Measurements from ENCODE around the gene BCAS3.

BCAS3 gene

GRCh38 chr17:61405686-61406536, 728.3 kb downstream of the BCAS3 start:
- TF ChIP-seq EP300 (IDR thresholded peaks at IDR 0.05; ENCODE audit: borderline replicate concordance) (no peak), USF1 (IDR thresholded peaks at IDR 0.05) (no peak), EGR1 (IDR thresholded peaks at IDR 0.05) (no peak), TAF1 (IDR thresholded peaks at IDR 0.05; ENCODE audit: low read depth) (no peak), CEBPB (IDR thresholded peaks at IDR 0.05) (no peak), TEAD4 (IDR thresholded peaks at IDR 0.05) (no peak), ZBTB7A (IDR thresholded peaks at IDR 0.05; ENCODE audit: low read depth) (no peak), REST (IDR thresholded peaks at IDR 0.05; ENCODE audit: low read depth) (no peak), NFIC (IDR thresholded peaks at IDR 0.05) (no peak), YY1 (IDR thresholded peaks at IDR 0.05; ENCODE audit: low read depth) (no peak), TCF12 (IDR thresholded peaks at IDR 0.05; ENCODE audit: low read depth) (no peak), CREB1 (IDR thresholded peaks at IDR 0.05; ENCODE audit: low read depth) (no peak), RAD21 (IDR thresholded peaks at IDR 0.05; ENCODE audit: low read depth) (no peak), MAX (IDR thresholded peaks at IDR 0.05) (no peak), FOXM1 (IDR thresholded peaks at IDR 0.05; ENCODE audit: borderline replicate concordance, low read depth) (no peak)

GRCh38 chr17:61406537-61406845, 728.8 kb downstream of the BCAS3 start:
- TF ChIP-seq CEBPB (IDR thresholded peaks at IDR 0.05) (no peak), REST (IDR thresholded peaks at IDR 0.05; ENCODE audit: low read depth) (no peak), CREB1 (IDR thresholded peaks at IDR 0.05; ENCODE audit: low read depth) (no peak), TAF1 (IDR thresholded peaks at IDR 0.05; ENCODE audit: low read depth) (no peak), EP300 (IDR thresholded peaks at IDR 0.05; ENCODE audit: borderline replicate concordance) (no peak), TEAD4 (IDR thresholded peaks at IDR 0.05) (no peak), YY1 (IDR thresholded peaks at IDR 0.05; ENCODE audit: low read depth) (no peak), TCF12 (IDR thresholded peaks at IDR 0.05; ENCODE audit: low read depth) (no peak), MAX (IDR thresholded peaks at IDR 0.05) (no peak), RAD21 (IDR thresholded peaks at IDR 0.05; ENCODE audit: low read depth) (no peak), ZBTB7A (IDR thresholded peaks at IDR 0.05; ENCODE audit: low read depth) (no peak), EGR1 (IDR thresholded peaks at IDR 0.05) (no peak), FOXM1 (IDR thresholded peaks at IDR 0.05; ENCODE audit: borderline replicate concordance, low read depth) (no peak)

- TF ChIP-seq TAF1 (IDR thresholded peaks at IDR 0.05; ENCODE audit: low read depth) (no peak), RAD21 (IDR thresholded peaks at IDR 0.05; ENCODE audit: low read depth) (no peak), ZBTB7A (IDR thresholded peaks at IDR 0.05; ENCODE audit: low read depth) (no peak), CREB1 (IDR thresholded peaks at IDR 0.05; ENCODE audit: low read depth) (no peak), NFIC (IDR thresholded peaks at IDR 0.05) (no peak), FOXM1 (IDR thresholded peaks at IDR 0.05; ENCODE audit: borderline replicate concordance, low read depth) (no peak), EP300 (IDR thresholded peaks at IDR 0.05; ENCODE audit: borderline replicate concordance) (no peak), MAX (IDR thresholded peaks at IDR 0.05) (no peak), REST (IDR thresholded peaks at IDR 0.05; ENCODE audit: low read depth) (no peak), USF1 (IDR thresholded peaks at IDR 0.05) (no peak), CEBPB (IDR thresholded peaks at IDR 0.05) (no peak), TCF12 (IDR thresholded peaks at IDR 0.05; ENCODE audit: low read depth) (no peak), TEAD4 (IDR thresholded peaks at IDR 0.05) (no peak)
Measured at GRCh38 chr17:61406971-61407911, 729.6 kb downstream of the BCAS3 start.

All from Ishikawa (cell line).